Measurements from ENCODE around the gene CD4. TPM values are rescaled to one million over a fixed set of nuclear protein-coding genes. Genes with fewer than 3 reads are reported as not detected.
A peak's percentile ranks its signal among the peaks of the same experiment; 100 is the strongest.

CD4 gene
- total RNA-seq, 3 donors from 2014 or later (not counting 1 experiment from before 2014, with no cell fraction given), result 8.5 to 10.1 (median 9.8) TPM

DNA sequence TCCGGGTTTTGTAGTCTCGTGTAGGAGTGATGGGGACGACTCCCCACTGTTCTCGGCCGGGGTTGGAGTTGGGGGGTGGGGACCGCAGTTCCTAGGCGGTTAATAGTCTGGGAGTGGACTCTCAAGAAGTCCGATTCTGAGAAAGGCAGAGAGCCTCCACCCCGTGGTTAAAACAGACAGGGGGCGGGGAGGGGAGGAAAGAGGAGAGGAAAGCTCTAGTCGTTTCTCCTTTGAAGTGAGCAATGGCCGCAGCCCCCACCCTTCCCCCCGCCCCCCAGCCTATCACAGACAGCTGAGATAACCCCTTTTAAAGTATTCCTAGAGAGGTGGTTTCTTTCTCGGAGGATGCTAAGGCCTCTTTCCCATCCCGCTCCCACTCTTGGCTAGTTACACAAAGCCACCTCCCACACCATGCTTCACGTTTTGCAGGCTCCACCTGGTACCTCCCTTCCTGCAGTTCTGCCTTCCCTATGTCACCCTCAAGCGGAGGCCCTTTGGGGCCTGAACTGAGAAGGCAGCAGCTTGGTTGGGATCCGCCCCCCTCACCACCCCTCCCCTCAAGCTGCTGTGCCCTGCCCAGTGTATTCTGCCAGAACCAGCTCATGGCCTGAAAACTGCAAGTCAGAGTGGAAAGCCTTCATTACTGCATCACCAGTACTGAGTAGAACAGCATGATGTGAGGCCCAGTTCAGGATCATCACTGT lies 63.5 kb downstream of the CD4 start:
- H3K36me3 ChIP-seq (ENCODE audit: control insufficient read depth, insufficient read depth, low read length), result peaks cover 20% of the 10 kb centered on the region
- H3K27me3 ChIP-seq (ENCODE audit: control insufficient read depth, insufficient read depth, low read length), result no peaks in the 10 kb centered on the region
- H3K4me3 Mint-ChIP-seq, result peak overlapping the region; percentile 91
- H3K4me3 ChIP-seq (ENCODE audit: low read length), result peak overlapping the region; percentile 76
- no peaks in the 10 kb centered on the region for H3K9me3 Mint-ChIP-seq
- no peaks in the 10 kb centered on the region for H3K27me3 Mint-ChIP-seq (ENCODE audit: low read depth in 2 of 2)
- no peaks in the 10 kb centered on the region for H3K36me3 Mint-ChIP-seq
- H3K27ac ChIP-seq (ENCODE audit: low read length), result peak overlapping the region; percentile 20
- H3K9me3 ChIP-seq (ENCODE audit: control insufficient read depth, insufficient read depth, low read length), result no peaks in the 10 kb centered on the region
- peak overlapping the region; percentile 95 to 99 for H3K27ac Mint-ChIP-seq
- WGBS (ENCODE audit: insufficient coverage), result 0% methylated on average over 15 of the region's 18 CpGs
- H3K4me1 Mint-ChIP-seq, result peaks cover 8 to 43% of the 10 kb centered on the region in 2 donors
- intact Hi-C loops (cut with micrococcal nuclease), result loop anchor here (1.0 kb wide), 8 partner anchors 16 to 190 kb away; partner anchors contain the start of genes EMG1, ING4, LPCAT3 and MLF2
- H3K4me1 ChIP-seq (ENCODE audit: control insufficient read depth, insufficient read depth, low read length), result peaks cover 22% of the 10 kb centered on the region
- no peak for ATAC-seq
- TF ChIP-seq, protein P1, sequence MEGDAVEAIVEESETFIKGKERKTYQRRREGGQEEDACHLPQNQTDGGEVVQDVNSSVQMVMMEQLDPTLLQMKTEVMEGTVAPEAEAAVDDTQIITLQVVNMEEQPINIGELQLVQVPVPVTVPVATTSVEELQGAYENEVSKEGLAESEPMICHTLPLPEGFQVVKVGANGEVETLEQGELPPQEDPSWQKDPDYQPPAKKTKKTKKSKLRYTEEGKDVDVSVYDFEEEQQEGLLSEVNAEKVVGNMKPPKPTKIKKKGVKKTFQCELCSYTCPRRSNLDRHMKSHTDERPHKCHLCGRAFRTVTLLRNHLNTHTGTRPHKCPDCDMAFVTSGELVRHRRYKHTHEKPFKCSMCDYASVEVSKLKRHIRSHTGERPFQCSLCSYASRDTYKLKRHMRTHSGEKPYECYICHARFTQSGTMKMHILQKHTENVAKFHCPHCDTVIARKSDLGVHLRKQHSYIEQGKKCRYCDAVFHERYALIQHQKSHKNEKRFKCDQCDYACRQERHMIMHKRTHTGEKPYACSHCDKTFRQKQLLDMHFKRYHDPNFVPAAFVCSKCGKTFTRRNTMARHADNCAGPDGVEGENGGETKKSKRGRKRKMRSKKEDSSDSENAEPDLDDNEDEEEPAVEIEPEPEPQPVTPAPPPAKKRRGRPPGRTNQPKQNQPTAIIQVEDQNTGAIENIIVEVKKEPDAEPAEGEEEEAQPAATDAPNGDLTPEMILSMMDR (IDR thresholded peaks at IDR 0.05), result no peak
- DNase-seq, result peak in 1 of 2 donors; percentile 75

DNA sequence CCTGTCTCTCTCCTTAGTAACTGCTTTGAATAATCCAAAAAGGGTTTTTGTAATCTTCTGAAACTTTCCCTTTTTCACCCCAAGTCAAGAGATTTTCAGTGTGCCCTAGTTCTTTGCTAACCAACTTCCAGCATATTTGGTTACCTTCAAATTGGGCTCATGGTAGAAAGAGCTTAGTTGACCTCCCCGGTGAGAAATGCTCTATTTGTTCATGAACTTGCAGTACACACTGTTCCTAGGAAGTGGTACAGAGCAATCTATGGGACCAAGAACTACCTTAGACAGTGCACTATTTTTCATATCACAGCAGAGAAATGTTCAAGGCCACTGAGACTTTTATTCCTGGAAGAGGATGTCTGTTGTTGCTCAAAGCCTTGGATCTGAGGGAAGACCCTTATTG lies 64.3 kb downstream of the CD4 start:
- WGBS (ENCODE audit: insufficient coverage), result 100% methylated on average over 1 of the region's 1 CpG
- TF ChIP-seq, protein P1 (IDR thresholded peaks at IDR 0.05), result no peak
- no peak overlapping the region for H3K4me3 ChIP-seq (ENCODE audit: low read length)
- H3K36me3 ChIP-seq (ENCODE audit: control insufficient read depth, insufficient read depth, low read length), result peaks cover 29% of the 10 kb centered on the region
- intact Hi-C loops (cut with micrococcal nuclease), result no loop called here
- DNase-seq (no peak), ATAC-seq (no peak)
- no peaks in the 10 kb centered on the region for H3K27me3 Mint-ChIP-seq (ENCODE audit: low read depth in 2 of 2)
- H3K4me1 Mint-ChIP-seq, result peaks cover 8 to 43% of the 10 kb centered on the region in 2 donors
- H3K27ac Mint-ChIP-seq, result peak overlapping the region; percentile 21 to 95
- peaks cover 22% of the 10 kb centered on the region for H3K4me1 ChIP-seq (ENCODE audit: control insufficient read depth, insufficient read depth, low read length)
- no peaks in the 10 kb centered on the region for H3K9me3 Mint-ChIP-seq
- no peak overlapping the region for H3K27ac ChIP-seq (ENCODE audit: low read length)
- no peaks in the 10 kb centered on the region for H3K36me3 Mint-ChIP-seq
- no peaks in the 10 kb centered on the region for H3K9me3 ChIP-seq (ENCODE audit: control insufficient read depth, insufficient read depth, low read length)
- no peaks in the 10 kb centered on the region for H3K27me3 ChIP-seq (ENCODE audit: control insufficient read depth, insufficient read depth, low read length)
- peak overlapping the region; percentile 66 for H3K4me3 Mint-ChIP-seq

DNA sequence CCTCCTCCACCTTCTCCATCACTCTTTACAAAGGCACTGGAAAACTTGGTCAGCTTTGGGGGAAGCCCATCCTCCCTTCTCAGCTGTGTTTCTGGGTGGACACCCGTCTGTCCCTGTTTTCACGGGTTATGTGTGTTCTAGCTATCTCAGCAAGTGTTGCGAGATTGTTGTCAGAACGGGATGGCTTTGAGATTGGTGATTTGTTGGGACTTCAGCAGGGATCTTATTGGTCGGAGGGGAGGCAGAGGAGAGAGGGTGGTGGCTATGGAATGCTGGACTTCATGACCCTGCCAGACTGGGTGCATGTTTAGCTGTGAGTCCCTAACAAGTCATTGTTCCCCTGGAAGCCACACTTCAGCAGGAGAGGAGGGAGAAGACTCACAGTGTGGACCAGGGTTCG lies 64.7 kb downstream of the CD4 start:
- Histone ChIP-seq H3K36me3 (ENCODE audit: control insufficient read depth, insufficient read depth, low read length) (peaks cover 33% of the 10 kb centered on the region), H3K9me3 (ENCODE audit: control insufficient read depth, insufficient read depth, low read length) (no peaks in the 10 kb centered on the region), H3K4me3 (ENCODE audit: low read length) (no peak overlapping the region), H3K27ac (ENCODE audit: low read length) (no peak overlapping the region), H3K27me3 (ENCODE audit: control insufficient read depth, insufficient read depth, low read length) (no peaks in the 10 kb centered on the region), H3K4me1 (ENCODE audit: control insufficient read depth, insufficient read depth, low read length) (peaks cover 22% of the 10 kb centered on the region)
- no peaks in the 10 kb centered on the region for H3K27me3 Mint-ChIP-seq (ENCODE audit: low read depth in 2 of 2)
- no peak for ATAC-seq
- H3K4me3 Mint-ChIP-seq, result peak overlapping the region; percentile 66
- H3K9me3 Mint-ChIP-seq, result no peaks in the 10 kb centered on the region
- WGBS (ENCODE audit: insufficient coverage), result 96% methylated on average over 6 of the region's 6 CpGs
- peaks cover 8 to 43% of the 10 kb centered on the region in 2 donors for H3K4me1 Mint-ChIP-seq
- TF ChIP-seq, protein P1 (IDR thresholded peaks at IDR 0.05), result no peak
- DNase-seq, result no peak
- intact Hi-C loops (cut with micrococcal nuclease), result no loop called here
- peak overlapping the region; percentile 21 to 95 for H3K27ac Mint-ChIP-seq
- H3K36me3 Mint-ChIP-seq, result no peaks in the 10 kb centered on the region

Measured in natural killer cell (primary cell).